Activated naive CD8-positive, alpha-beta T cell (primary cell): Measurements from ENCODE around the gene IL17RE.

Experiments
- H3K27ac Mint-ChIP-seq: one replicate; pipeline ENCODE4 v1.8.0; 2021; ENCODE audit warnings: mixed read lengths
- H3K27me3 Mint-ChIP-seq: one replicate; pipeline ENCODE4 v1.8.0; 2021; ENCODE audit warnings: mixed read lengths
- H3K36me3 Mint-ChIP-seq: one replicate; pipeline ENCODE4 v1.8.0; 2021; ENCODE audit warnings: mixed read lengths
- H3K4me1 Mint-ChIP-seq: one replicate; pipeline ENCODE4 v1.8.0; 2021; ENCODE audit warnings: low read depth, mixed read lengths
- H3K4me3 Mint-ChIP-seq: one replicate; pipeline ENCODE4 v1.8.0; 2021; ENCODE audit warnings: mild to moderate bottlenecking, mixed read lengths
- H3K9me3 Mint-ChIP-seq: one replicate; pipeline ENCODE4 v1.8.0; 2021; ENCODE audit warnings: low read depth, mixed read lengths

The IL17RE gene

DNA sequence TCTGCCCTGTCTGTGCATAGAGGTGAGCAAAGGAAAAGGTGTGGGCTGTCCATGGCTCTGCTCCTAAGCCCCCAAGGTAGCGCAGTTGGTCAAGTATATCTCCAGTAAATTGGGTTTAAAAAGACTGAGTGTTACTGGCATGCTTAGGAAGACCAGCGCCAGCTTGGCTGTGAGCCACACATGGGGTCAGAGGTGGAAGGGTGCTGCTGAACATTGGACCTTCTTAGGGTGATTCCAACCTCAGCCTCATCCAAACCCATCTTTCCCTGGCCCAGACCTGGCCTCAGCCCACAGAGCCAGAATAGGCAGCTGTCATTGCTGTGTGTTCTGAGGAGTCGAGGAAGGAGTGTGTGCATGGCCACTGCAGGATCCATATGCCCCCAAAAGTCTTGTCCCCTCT lies 5.6 kb downstream of the IL17RE start:
- Mint-ChIP-seq H3K36me3 (peaks cover 2% of the 10 kb centered on the region), H3K4me3 (no peak overlapping the region), H3K27me3 (peaks cover 2% of the 10 kb centered on the region), H3K9me3 (no peaks in the 10 kb centered on the region), H3K4me1 (peaks cover 12% of the 10 kb centered on the region), H3K27ac (no peak overlapping the region)

DNA sequence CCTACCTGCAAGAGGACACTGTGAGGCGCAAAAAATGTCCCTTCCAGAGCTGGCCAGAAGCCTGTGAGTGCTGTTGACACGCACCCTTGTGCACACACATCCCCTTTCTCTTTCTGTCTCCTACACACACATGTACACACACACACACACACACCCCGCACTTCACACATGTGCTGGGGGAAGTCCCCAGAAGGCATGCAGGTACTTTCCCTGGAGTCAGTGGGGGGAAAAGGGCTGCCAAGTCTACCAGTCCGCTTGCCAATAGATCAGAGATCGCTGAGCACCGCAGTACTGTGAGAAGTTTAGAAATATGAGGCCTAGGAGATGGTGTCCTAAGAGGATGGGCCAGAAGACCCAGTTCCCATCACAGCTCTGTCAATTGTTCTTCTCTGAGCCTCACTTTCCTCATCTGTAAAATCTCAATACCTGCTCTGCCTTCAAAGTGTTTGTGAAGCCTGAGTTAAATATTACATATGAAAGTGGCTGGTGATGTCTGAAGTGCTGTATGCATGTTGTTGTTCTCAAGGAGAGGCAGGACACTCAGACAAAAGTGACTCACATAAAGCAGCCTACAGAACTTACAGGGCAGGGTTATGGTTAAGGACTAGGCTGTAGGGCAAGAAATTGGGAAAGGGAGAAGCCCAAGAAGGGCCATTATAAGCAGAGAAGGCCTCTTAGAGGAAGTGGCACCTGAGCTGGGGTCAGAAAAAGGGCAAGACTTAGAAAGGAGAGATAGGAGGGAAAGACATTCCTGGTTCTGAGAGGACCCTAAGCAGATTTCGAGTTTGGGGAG lies 6.8 kb downstream of the IL17RE start:
- Mint-ChIP-seq H3K36me3 (peaks cover 2% of the 10 kb centered on the region), H3K4me3 (no peak overlapping the region), H3K9me3 (no peaks in the 10 kb centered on the region), H3K4me1 (peaks cover 8% of the 10 kb centered on the region), H3K27me3 (peaks cover 2% of the 10 kb centered on the region), H3K27ac (no peak overlapping the region)

DNA sequence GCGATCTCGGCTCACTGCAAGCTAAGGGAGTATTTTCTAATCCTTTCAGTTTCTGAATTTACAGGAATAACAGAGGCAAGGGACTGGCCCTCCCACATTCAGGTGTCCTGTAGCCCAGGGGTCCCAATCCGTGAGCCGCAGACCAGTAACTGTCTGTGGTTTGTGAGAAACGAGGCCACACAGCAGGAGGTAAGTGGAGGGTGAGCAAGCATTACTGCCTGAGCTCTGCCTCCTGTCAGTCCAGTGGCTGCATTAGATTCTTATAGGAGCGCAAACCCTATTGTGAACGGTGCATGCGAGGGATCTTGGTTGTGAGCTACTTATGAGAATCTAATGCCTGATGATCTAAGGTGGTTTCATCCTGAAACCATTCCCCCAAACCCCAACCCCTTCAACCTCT lies 9.2 kb downstream of the IL17RE start:
- H3K4me3 Mint-ChIP-seq, result no peak overlapping the region
- no peaks in the 10 kb centered on the region for H3K9me3 Mint-ChIP-seq
- H3K36me3 Mint-ChIP-seq, result peaks cover 2% of the 10 kb centered on the region
- H3K27me3 Mint-ChIP-seq, result peaks cover 2% of the 10 kb centered on the region
- H3K27ac Mint-ChIP-seq, result no peak overlapping the region
- H3K4me1 Mint-ChIP-seq, result peaks cover 17% of the 10 kb centered on the region

DNA sequence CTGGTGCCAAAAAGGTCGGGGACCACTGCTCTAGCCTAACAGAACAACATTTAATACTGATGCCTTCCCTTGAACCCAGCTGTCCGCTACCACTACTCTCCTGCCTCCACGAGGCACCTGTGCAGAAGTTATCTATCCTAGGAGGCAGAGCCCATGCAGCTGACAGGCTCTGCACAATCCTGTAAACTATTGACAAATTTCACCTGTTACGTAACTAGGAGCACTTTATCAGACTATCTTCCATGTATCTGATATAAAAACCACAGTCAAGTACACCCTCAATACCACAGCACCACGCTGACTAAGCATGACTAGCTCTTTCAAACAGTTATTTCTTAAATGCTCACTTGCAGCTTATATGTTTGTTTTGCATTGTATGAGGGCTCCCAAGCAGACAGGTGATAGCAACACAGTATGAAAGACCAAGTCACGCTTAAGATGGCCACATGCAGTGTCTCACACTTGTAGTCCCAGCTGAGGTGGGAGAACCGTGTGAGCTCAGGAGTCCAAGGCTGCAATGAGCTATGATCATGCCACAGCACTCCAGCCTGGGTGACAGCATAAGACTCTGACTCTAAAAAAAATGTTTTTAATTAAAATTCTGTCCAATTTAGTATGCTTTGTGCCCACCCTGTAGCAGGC lies 9.8 kb downstream of the IL17RE start:
- no peaks in the 10 kb centered on the region for H3K9me3 Mint-ChIP-seq

DNA sequence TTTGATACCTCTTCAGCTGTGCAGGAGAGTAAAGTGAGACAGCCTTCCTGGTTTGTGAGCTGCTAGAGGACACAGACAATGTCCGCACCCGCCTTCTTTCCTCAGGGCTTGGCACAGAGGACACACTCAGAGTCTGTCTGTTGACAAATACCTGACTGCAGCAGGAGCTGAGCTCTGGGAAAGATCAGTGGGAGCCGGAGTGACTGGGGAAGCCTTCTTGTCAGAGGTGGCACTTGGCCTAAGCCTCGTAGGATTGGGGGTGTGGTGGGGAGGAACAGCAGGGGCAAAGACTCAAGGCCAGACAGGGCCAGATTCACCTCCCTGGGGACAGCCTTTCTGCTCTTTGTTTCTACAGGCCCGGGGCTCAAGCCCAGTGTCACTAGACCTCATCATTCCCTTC lies 11.0 kb downstream of the IL17RE start:
- H3K27ac Mint-ChIP-seq, result no peak overlapping the region
- peaks cover 2% of the 10 kb centered on the region for H3K36me3 Mint-ChIP-seq
- no peaks in the 10 kb centered on the region for H3K9me3 Mint-ChIP-seq
- H3K27me3 Mint-ChIP-seq, result peaks cover 2% of the 10 kb centered on the region
- no peak overlapping the region for H3K4me3 Mint-ChIP-seq
- peaks cover 17% of the 10 kb centered on the region for H3K4me1 Mint-ChIP-seq

More for the DNA sequence above, 9.8 kb downstream of the IL17RE start:
- Mint-ChIP-seq H3K4me1 (peaks cover 17% of the 10 kb centered on the region), H3K27me3 (peaks cover 2% of the 10 kb centered on the region), H3K27ac (no peak overlapping the region), H3K4me3 (peak overlapping the region; percentile 27), H3K36me3 (peaks cover 2% of the 10 kb centered on the region)

DNA sequence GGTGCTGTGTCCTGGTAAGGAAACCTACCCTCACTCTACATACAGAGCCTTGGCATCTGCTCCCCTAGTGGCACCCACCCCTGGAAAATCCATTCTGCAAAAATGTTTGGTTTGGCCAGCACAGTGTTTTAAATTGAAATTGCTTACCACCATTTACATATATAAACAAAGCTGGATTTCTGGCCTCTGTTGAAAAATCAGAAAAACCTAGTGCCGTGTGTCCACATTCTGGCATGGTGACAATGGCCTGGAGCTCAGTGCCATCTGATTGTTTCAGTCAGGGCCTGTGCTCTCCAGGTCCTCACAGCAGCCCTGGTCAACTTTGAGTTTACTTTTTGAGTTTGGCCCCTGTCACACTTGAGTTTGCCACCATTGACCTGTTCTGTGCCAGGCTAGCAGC lies 11.4 kb downstream of the IL17RE start:
- Mint-ChIP-seq H3K27me3 (peaks cover 2% of the 10 kb centered on the region), H3K9me3 (no peaks in the 10 kb centered on the region), H3K4me1 (peaks cover 17% of the 10 kb centered on the region), H3K36me3 (peaks cover 2% of the 10 kb centered on the region), H3K27ac (no peak overlapping the region), H3K4me3 (no peak overlapping the region)

DNA sequence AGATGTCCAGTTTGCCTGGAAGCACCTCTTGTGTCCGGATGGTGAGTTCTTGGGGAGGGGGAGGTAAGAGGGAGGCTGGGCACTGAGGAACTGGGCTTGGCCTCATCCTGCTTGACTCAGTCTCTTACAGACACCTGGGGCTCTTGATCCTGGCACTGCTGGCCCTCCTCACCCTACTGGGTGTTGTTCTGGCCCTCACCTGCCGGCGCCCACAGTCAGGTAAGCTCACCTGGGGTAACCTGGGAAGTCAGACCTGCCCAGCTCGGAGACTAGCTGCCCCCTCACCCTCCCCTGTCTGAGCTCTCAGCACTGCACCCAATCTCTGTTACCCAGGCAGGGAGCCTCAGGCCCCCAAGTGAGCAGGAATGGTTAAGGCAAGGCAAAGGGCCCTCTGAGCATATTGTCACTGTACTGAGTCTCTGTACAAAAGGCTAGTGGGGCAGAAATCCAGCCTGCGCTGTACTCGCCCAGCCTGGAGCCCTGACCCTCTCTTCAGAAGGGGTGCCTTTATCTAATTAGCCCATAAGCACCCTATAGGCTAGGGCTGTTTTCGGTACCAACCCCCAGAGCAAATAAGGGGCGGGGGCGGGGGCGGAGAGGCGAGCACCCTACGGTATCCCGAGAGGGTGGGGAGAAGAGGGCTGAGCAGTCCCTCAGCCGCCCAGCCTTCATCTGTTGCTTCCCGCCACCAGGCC lies 12.1 kb downstream of the IL17RE start:
- peak overlapping the region; percentile 40 for H3K4me3 Mint-ChIP-seq
- H3K27ac Mint-ChIP-seq, result no peak overlapping the region
- H3K27me3 Mint-ChIP-seq, result peaks cover 2% of the 10 kb centered on the region
- H3K9me3 Mint-ChIP-seq, result no peaks in the 10 kb centered on the region
- H3K36me3 Mint-ChIP-seq, result peaks cover 2% of the 10 kb centered on the region
- H3K4me1 Mint-ChIP-seq, result peaks cover 14% of the 10 kb centered on the region

DNA sequence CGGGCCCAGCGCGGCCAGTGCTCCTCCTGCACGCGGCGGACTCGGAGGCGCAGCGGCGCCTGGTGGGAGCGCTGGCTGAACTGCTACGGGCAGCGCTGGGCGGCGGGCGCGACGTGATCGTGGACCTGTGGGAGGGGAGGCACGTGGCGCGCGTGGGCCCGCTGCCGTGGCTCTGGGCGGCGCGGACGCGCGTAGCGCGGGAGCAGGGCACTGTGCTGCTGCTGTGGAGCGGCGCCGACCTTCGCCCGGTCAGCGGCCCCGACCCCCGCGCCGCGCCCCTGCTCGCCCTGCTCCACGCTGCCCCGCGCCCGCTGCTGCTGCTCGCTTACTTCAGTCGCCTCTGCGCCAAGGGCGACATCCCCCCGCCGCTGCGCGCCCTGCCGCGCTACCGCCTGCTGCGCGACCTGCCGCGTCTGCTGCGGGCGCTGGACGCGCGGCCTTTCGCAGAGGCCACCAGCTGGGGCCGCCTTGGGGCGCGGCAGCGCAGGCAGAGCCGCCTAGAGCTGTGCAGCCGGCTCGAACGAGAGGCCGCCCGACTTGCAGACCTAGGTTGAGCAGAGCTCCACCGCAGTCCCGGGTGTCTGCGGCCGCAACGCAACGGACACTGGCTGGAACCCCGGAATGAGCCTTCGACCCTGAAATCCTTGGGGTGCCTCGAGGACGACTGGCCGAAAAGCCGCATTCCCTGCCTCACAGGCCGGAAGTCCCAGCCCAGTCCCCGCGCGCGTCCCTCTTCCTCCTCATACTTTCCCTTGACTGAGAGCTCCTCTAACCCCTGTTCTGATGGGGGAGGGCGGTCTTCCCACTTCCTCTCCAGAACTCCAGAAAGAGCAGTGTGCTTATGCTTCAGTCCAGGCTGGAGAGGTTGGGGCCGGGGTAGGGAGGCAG lies 12.8 kb downstream of the IL17RE start:
- H3K27me3 Mint-ChIP-seq, result peaks cover 2% of the 10 kb centered on the region
- no peak overlapping the region for H3K27ac Mint-ChIP-seq
- no peaks in the 10 kb centered on the region for H3K9me3 Mint-ChIP-seq
- H3K4me1 Mint-ChIP-seq, result peaks cover 14% of the 10 kb centered on the region
- peak overlapping the region; percentile 74 for H3K4me3 Mint-ChIP-seq
- H3K36me3 Mint-ChIP-seq, result peaks cover 2% of the 10 kb centered on the region

DNA sequence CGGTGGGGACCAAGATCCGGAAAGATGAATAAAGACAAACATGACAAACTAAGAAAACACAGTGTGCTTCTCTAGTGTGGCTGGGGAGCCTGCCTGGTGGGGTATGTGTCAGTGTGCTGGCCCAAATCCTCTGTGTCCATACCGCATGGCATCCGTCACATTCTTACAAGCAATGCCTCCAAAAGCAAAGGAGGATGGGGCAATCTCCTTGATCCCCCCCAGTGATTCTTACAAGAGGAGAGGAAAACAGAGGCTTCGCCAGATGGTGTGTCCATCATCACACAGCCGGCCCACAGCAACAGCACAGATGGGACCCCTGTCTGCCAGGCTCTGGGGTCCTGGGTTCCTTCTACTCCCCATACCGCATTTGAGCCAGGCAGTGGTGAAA lies 13.7 kb downstream of the IL17RE start:
- Mint-ChIP-seq H3K27me3 (peaks cover 2% of the 10 kb centered on the region), H3K27ac (no peak overlapping the region), H3K4me3 (peak overlapping the region; percentile 74), H3K36me3 (peaks cover 2% of the 10 kb centered on the region), H3K4me1 (peaks cover 14% of the 10 kb centered on the region), H3K9me3 (no peaks in the 10 kb centered on the region)

DNA sequence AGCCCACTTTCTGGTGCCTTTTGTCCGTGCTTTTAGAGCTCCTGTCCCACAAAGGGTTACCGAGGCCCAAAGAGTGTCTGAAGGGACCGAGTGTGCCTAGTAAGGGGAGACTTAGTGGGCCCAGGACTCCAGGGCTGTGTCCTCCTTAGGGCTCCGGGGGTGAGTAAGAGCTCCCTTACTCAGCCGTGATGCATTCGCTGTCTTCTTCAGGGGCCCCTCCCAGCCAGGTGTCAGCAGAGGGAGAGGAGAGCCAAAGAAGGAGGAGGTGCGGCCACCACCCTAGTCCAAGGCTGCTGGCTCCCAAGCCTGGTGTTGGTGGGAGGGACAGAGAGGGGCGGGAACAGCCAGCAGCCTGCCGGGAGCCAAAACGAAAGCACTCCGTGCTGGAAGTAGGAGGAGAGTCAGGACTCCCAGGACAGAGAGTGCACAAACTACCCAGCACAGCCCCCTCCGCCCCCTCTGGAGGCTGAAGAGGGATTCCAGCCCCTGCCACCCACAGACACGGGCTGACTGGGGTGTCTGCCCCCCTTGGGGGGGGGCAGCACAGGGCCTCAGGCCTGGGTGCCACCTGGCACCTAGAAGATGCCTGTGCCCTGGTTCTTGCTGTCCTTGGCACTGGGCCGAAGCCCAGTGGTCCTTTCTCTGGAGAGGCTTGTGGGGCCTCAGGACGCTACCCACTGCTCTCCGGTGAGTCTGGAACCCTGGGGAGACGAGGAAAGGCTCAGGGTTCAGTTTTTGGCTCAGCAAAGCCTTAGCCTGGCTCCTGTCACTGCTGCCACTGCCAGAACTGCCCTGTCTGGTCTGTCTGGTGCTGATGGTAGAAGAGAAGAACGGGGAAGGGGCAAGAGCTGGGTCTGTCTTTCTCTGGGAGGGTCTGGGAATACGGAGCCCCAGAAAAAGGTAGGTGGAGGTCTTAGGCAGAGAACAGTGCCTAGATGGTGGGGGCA lies 14.4 kb downstream of the IL17RE start, which contains the start of gene IL17RC:
Gene IL17RC (plus strand): TSS at position 365 of the 947 bp plus-strand sequence. CDS start 218 bp downstream, at position 583.
- no peaks in the 10 kb centered on the region for H3K9me3 Mint-ChIP-seq
- H3K4me3 Mint-ChIP-seq, result peak within 1 kb of the TSS; percentile 74
- peaks cover 2% of the 10 kb centered on the region for H3K27me3 Mint-ChIP-seq
- H3K27ac Mint-ChIP-seq, result no peak within 1 kb of the TSS
- H3K4me1 Mint-ChIP-seq, result peaks cover 14% of the 10 kb centered on the region
- peaks cover 2% of the 10 kb centered on the region for H3K36me3 Mint-ChIP-seq

DNA sequence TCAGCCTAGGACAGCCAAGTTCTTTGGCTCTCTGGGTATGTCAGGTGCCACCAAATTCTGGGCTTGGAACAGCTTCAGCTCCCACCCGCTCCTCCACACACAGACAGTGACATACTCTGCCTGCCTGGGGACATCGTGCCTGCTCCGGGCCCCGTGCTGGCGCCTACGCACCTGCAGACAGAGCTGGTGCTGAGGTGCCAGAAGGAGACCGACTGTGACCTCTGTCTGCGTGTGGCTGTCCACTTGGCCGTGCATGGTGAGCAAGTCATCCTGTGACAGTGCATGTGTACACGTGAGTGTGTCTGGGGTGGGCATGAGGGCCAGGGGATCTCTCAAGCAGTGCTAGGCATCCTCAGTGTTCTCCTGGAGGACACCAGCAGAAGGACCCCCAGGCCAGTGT lies 15.2 kb downstream of the IL17RE start:
- Mint-ChIP-seq H3K27me3 (no peaks in the 10 kb centered on the region), H3K4me1 (peaks cover 9% of the 10 kb centered on the region), H3K36me3 (no peaks in the 10 kb centered on the region), H3K9me3 (no peaks in the 10 kb centered on the region), H3K4me3 (no peak overlapping the region), H3K27ac (no peak overlapping the region)

DNA sequence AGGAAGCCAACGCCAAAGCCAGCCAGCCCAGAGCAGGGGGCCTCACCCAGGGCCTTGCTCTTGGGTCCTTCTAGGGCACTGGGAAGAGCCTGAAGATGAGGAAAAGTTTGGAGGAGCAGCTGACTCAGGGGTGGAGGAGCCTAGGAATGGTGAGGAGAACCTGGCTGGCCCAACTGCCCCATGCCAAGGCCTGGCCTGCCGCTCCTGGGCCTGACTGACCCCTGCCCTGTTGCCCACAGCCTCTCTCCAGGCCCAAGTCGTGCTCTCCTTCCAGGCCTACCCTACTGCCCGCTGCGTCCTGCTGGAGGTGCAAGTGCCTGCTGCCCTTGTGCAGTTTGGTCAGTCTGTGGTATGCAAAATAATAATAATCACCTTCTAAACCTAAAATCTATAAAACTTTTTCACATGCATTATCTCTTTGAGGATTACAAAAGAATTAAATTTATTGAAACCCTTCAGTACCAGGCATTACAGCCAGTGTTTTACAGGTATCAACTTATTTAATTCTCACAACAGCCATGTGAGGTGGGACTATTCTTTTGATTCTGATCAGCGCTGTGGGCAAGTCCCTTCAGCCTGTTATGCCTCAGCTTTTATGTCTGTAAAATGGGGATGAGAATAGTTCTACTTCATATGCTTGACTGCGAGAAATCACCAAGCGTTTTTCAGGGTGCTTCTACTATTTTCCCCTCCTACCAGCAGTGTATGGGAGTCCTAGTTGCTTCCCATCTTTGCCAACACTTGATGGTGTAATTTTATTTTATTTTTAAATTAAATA lies 15.8 kb downstream of the IL17RE start:
- Mint-ChIP-seq H3K9me3 (no peaks in the 10 kb centered on the region), H3K36me3 (no peaks in the 10 kb centered on the region), H3K4me1 (peaks cover 9% of the 10 kb centered on the region), H3K4me3 (no peak overlapping the region), H3K27me3 (no peaks in the 10 kb centered on the region), H3K27ac (no peak overlapping the region)

DNA sequence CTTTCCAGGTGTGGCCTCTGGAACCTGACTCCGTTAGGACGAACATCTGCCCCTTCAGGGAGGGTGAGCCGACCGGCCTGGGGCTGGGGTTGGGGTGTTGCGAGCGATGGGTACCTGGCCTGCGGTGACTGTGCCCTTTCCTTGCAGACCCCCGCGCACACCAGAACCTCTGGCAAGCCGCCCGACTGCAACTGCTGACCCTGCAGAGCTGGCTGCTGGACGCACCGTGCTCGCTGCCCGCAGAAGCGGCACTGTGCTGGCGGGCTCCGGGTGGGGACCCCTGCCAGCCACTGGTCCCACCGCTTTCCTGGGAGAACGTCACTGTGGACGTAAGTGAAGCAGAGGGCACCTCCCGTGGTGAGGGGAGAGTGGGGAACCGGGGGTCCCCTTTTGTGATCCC lies 25.5 kb downstream of the IL17RE start:
- H3K4me3 Mint-ChIP-seq, result no peak overlapping the region
- peaks cover 9% of the 10 kb centered on the region for H3K4me1 Mint-ChIP-seq
- H3K36me3 Mint-ChIP-seq, result no peaks in the 10 kb centered on the region
- no peaks in the 10 kb centered on the region for H3K9me3 Mint-ChIP-seq
- H3K27ac Mint-ChIP-seq, result no peak overlapping the region
- no peaks in the 10 kb centered on the region for H3K27me3 Mint-ChIP-seq
